ENCODE measurements around the gene AVPR2. TPM values are rescaled to one million over a fixed set of nuclear protein-coding genes. Genes with fewer than 3 reads are reported as not detected.

Gene AVPR2
- polyA plus RNA-seq, 2 of the 4 experiments (the other 2 are of a cell fraction) = not detected

DNA sequence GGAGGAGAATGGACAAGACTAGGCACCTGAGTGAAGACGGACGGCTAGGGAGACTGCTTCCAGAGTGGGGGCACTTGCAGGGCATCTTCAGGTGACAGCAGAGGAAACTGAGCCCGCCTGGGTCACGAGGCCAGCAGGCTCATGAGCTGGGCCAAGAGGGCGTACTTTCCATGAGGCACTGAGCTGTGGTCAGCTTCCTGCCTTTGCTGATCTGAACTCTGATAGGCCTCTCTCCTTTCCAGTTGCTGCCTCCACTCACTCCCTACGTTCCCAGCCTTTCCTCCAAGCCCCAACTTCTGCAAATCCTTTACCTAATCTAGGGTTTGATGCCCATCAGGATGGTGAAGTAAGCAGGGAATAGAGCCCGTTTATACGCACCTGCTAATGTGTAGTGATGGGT lies 17.1 kb upstream of the AVPR2 start:
- Histone ChIP-seq H3K4me1 (peaks cover 21% of the 10 kb centered on the region), H3K4me2 (no peak overlapping the region), H3K4me3 (no peak overlapping the region), H3K9me3 (no peaks in the 10 kb centered on the region), H3K27ac (no peak overlapping the region)
- DNase-seq (ENCODE audit: low read depth in 1 of 2, low spot score in 1 of 2) (no peak), FAIRE-seq (no peak), ATAC-seq (no peak)
- POLR2A ChIA-PET = no interaction called here
- WGBS (ENCODE audit: missing lambda C conversion rate) = 76% methylated on average over 8 of the region's 8 CpGs
- TF ChIP-seq, protein P1, sequence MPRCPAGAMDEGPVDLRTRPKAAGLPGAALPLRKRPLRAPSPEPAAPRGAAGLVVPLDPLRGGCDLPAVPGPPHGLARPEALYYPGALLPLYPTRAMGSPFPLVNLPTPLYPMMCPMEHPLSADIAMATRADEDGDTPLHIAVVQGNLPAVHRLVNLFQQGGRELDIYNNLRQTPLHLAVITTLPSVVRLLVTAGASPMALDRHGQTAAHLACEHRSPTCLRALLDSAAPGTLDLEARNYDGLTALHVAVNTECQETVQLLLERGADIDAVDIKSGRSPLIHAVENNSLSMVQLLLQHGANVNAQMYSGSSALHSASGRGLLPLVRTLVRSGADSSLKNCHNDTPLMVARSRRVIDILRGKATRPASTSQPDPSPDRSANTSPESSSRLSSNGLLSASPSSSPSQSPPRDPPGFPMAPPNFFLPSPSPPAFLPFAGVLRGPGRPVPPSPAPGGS (IDR thresholded peaks at IDR 0.05) = no peak
- no peak for TF ChIP-seq MYC (IDR thresholded peaks at IDR 0.05; ENCODE audit: borderline replicate concordance, low read length)
- TF ChIP-seq FOSL2 (IDR thresholded peaks at IDR 0.05) = no peak
- no peak for TF ChIP-seq FOSL2 (CRISPR knock-in tag; IDR thresholded peaks at IDR 0.05)
- TF ChIP-seq NFE2L2 (conservative IDR thresholded peaks at IDR 0.05; ENCODE audit: low read length) = no peak
- no peak for TF ChIP-seq CHD2 (IDR thresholded peaks at IDR 0.05; ENCODE audit: low read length, partially characterized antibody)
- TF ChIP-seq RARB (CRISPR knock-in tag; IDR thresholded peaks at IDR 0.05) = no peak
- TF ChIP-seq EHMT2 (IDR thresholded peaks at IDR 0.05; ENCODE audit: low read depth) = no peak
- TF ChIP-seq, protein P2, sequence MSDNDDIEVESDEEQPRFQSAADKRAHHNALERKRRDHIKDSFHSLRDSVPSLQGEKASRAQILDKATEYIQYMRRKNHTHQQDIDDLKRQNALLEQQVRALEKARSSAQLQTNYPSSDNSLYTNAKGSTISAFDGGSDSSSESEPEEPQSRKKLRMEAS (IDR thresholded peaks at IDR 0.05) = no peak
- TF ChIP-seq BHLHE40 (IDR thresholded peaks at IDR 0.05; ENCODE audit: low read depth, low read length) = no peak
- no peak for TF ChIP-seq POLR2AphosphoS2 (conservative IDR thresholded peaks at IDR 0.05; ENCODE audit: low read length)
- no peak for TF ChIP-seq NPAS2 (CRISPR knock-in tag; IDR thresholded peaks at IDR 0.05; ENCODE audit: borderline replicate concordance)
- CTCF ChIA-PET = interaction anchor here (1.1 to 1.5 kb wide), 2 partner anchors 28 to 60 kb away, joined by 3 to 6 read pairs; no protein-coding TSS in a partner anchor

DNA sequence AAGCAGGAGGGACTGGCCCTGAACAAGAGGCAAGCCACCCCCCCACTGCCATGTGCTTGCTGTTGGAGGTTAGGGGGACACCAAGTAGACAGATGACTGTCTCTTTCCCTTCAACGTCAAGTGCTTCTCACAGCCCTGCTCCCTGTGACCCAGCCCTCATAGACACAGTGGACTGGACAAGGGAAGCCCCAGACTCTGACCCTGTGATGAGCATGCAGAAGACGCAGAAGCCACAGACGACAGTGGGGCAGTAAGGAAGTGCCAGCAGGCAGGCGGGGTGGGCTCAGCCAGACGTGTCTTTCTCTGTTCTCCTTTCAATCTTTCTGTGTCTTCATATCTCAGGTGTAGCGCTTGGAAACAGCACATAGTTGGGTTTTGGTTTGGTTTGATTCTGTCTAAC lies 16.1 kb upstream of the AVPR2 start:
- FAIRE-seq (no peak), DNase-seq (ENCODE audit: low read depth in 1 of 2, low spot score in 1 of 2) (no peak), ATAC-seq (no peak)
- ChIA-PET CTCF (interaction anchor here (1.1 to 1.2 kb wide), 2 partner anchors 22 to 23 kb away, joined by 3 read pairs; no protein-coding TSS in a partner anchor), POLR2A (no interaction called here)
- no peak overlapping the region for H3K4me3 ChIP-seq
- H3K4me1 ChIP-seq = peaks cover 21% of the 10 kb centered on the region
- TF ChIP-seq, protein P3, sequence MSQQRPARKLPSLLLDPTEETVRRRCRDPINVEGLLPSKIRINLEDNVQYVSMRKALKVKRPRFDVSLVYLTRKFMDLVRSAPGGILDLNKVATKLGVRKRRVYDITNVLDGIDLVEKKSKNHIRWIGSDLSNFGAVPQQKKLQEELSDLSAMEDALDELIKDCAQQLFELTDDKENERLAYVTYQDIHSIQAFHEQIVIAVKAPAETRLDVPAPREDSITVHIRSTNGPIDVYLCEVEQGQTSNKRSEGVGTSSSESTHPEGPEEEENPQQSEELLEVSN (IDR thresholded peaks at IDR 0.05; ENCODE audit: borderline replicate concordance, low read depth) = no peak
- TF ChIP-seq ZNF302 (CRISPR knock-in tag; IDR thresholded peaks at IDR 0.05) (no peak), ZSCAN20 (CRISPR knock-in tag; IDR thresholded peaks at IDR 0.05) (no peak), SREBF2 (IDR thresholded peaks at IDR 0.05) (no peak), MAFK (IDR thresholded peaks at IDR 0.05; ENCODE audit: partially characterized antibody) (no peak), CHD2 (IDR thresholded peaks at IDR 0.05; ENCODE audit: low read length, partially characterized antibody) (no peak), CHD4 (IDR thresholded peaks at IDR 0.05; ENCODE audit: borderline replicate concordance) (no peak), NR3C1 (IDR thresholded peaks at IDR 0.05) (no peak), NPAS2 (CRISPR knock-in tag; IDR thresholded peaks at IDR 0.05; ENCODE audit: borderline replicate concordance) (no peak)
- TF ChIP-seq, protein P4, sequence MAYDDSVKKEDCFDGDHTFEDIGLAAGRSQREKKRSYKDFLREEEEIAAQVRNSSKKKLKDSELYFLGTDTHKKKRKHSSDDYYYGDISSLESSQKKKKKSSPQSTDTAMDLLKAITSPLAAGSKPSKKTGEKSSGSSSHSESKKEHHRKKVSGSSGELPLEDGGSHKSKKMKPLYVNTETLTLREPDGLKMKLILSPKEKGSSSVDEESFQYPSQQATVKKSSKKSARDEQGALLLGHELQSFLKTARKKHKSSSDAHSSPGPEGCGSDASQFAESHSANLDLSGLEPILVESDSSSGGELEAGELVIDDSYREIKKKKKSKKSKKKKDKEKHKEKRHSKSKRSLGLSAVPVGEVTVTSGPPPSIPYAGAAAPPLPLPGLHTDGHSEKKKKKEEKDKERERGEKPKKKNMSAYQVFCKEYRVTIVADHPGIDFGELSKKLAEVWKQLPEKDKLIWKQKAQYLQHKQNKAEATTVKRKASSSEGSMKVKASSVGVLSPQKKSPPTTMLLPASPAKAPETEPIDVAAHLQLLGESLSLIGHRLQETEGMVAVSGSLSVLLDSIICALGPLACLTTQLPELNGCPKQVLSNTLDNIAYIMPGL (CRISPR knock-in tag; IDR thresholded peaks at IDR 0.05; ENCODE audit: borderline replicate concordance) = no peak
- TF ChIP-seq, protein P5, sequence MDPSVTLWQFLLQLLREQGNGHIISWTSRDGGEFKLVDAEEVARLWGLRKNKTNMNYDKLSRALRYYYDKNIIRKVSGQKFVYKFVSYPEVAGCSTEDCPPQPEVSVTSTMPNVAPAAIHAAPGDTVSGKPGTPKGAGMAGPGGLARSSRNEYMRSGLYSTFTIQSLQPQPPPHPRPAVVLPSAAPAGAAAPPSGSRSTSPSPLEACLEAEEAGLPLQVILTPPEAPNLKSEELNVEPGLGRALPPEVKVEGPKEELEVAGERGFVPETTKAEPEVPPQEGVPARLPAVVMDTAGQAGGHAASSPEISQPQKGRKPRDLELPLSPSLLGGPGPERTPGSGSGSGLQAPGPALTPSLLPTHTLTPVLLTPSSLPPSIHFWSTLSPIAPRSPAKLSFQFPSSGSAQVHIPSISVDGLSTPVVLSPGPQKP (IDR thresholded peaks at IDR 0.05; ENCODE audit: low read depth, low read length) = no peak
- no peak overlapping the region for H3K4me2 ChIP-seq
- no peaks in the 10 kb centered on the region for H3K9me3 ChIP-seq
- 33% methylated on average over 5 of the region's 6 CpGs for WGBS (ENCODE audit: missing lambda C conversion rate)
- H3K27ac ChIP-seq = no peak overlapping the region
